Muscle of arm (tissue), 12 donors: ENCODE results near the gene PARD3B. TPM values are rescaled to one million over a fixed set of nuclear protein-coding genes. Genes with fewer than 3 reads are reported as not detected.

Experiments used
- DNase-seq: peaks from one replicate; pipeline ENCODE4 v3.0.0-alpha.2; 2013
- polyA plus RNA-seq, 12 donors: library from polyadenylated mRNA; unstranded; fragments of 120-200 nt; gene quantifications; one replicate each; pipeline ENCODE4 v1.2.1, GENCODE V29; 2013; ENCODE audit not compliant: insufficient read length in 12 of 12

Gene PARD3B
- polyA plus RNA-seq, 12 donors = 7.3 to 12.2 (median 8.5) TPM; not detected in 1

DNA sequence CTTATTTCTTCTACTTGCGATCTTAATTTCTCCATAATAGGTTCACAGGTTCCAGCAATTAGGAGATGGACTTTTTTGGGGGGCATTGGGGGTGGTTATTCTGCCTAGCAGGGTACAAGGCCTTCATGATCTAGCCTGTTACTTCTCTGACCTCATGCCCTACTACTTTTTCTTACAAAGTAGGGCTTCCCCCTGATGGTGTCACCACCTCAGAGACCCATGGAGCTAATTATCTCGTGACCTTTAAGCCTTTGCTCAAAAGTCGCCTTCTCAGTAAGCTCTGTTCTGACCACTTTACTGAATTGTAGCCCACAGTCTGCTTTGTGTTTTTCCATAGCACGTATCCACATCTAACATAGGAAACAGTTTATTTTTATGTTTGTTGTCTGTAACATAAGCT is 458.0 kb downstream of the PARD3B start:
- DNase-seq = no peak

DNA sequence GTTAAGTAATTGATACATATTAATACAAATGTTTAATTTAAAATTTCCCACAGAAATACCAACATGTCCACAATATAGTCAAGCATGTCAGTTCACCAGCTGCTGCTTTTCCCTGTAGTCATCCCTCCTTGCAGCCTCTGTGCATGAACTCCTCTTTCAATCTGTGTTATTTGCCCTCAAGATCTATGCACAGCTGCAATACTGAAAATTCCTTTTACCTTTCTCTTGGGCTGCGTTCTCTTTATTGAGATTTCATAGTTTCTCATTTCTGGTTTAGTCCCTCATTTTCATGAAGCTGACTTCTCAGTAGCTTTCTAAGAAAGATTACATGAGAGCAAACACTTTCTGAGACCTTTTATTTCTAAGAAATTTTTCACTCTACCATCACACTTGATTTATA is 464.9 kb downstream of the PARD3B start:
- DNase-seq = no peak

DNA sequence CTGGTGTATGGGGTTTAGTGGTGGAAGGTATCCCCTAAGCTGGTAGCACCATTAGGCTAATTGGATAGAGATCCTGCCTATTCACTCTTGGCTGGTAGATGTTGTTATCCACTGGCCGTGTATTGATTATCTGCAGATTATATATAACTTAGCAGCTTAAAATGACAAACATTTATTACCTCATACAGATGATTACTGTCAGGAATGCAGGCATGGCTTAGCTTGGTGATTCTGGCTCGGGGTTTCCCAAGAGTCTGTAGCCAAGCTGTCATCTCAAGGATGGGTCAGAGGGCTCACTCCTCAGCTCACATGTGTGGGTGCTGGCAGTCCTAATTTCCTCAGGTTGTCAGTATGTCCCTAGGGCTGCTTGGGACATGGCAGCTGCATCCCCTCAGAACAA is 465.8 kb downstream of the PARD3B start:
- DNase-seq = no peak

DNA sequence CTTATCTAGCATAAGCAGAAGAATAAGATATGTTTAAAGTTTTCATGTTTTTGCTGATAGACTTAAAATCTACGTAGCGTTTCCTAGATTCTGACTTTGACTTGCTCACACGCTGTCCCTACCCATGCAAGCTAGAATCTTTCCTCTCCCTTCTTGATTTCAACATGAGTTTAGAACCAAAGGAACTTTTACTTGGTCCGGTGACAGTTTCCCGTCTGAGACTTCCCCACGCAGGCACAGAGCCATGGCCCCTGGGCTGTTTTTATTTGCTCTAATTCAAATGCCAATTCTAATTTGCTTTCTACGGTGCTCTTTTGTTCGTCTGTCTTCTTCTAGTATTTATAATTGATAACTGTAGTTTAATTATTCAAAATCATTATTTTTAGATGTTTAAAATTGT is 467.7 kb downstream of the PARD3B start:
- no peak for DNase-seq

DNA sequence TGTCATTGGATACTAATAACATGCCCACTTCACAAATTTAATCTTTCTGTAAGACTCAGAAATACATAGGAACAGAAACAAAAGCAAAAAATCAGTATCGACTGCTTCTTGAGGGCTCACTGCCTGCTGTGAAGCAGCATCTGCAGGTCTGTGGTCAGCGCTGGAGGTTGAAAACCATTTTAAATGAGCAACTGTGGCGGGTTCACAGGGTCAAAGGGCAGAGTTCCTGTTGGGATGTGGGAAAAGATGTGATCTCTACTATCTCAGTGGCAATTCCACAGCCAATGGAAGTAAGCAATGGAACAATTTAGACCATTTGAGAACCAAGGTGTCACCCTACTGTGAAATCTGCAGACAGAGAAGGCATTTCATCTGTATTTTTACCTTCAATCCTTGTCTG is 468.3 kb downstream of the PARD3B start:
- no peak for DNase-seq

DNA sequence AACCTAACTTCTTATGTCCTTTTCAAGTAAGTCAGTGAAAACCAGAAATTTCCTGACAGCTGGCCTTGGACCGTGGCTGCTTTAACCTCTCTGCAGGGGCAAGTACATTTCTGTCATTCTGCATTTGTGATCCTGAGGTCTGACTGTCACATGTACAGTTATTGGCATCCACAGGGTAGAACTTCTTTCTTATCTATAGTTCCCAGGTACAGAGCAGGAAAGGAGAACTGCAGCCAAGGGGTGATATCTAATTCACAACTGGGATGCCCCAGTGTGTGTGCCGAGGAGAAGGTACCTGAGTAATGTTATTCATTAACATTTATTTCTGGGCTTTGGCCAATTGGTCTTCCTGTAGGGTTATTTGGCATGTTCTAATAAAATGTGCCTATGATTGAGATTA is 468.9 kb downstream of the PARD3B start:
- DNase-seq = no peak

DNA sequence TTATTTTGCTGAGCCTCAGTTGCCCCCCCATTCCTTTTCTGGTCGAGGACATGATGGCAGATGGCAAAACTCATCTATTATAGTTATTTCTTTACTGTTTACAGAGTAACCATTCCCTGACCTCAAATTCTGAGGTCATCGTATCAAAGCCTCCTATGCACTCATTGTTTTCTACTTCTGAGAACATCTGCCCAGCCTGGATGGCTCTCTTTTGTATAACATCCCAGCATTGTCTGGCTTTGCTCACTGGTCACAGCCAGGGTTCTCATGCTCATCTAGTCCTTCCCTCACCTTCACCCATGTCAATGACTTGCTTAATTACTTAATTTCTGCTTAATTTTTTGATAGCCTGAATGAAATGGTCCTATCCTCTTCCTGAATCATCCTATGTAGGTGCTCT is 472.1 kb downstream of the PARD3B start:
- no peak for DNase-seq

DNA sequence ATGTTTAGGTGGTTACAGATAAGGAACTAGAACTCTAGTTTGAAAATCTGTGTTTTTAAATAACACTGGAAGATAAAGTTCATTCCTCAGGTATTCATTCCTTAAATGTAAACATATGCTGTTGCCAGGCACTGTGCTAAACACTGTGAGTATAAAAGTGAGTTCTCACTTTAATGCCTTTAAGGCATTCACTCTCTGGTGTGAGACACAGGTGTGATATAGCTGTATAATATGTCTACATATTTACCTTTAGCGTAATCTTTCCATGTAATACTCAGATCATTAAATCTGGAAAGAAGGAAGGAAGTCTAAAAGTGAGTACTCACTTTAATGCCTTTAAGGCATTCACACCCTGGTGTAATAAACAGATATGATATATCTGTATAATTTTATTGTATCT is 472.6 kb downstream of the PARD3B start:
- DNase-seq = no peak

DNA sequence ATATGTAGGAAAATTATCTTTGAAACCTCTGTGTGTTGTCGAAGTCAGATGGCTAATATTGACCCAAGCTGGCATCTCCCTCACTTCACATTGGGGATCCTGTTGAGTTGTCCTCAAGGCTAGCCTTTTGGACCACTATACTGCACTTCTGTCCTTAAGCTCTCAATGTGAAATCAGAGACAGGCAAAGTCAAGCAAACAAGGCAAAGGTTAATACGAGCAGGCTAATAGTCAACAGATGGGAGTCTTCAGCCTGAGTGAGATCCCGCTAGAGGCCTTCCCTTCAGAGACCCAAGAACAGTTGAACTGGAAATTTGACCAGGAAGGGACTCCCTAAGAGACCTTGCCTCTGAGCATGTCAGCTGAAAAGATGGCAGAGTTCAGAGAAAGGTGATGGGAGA is 475.4 kb downstream of the PARD3B start:
- no peak for DNase-seq

DNA sequence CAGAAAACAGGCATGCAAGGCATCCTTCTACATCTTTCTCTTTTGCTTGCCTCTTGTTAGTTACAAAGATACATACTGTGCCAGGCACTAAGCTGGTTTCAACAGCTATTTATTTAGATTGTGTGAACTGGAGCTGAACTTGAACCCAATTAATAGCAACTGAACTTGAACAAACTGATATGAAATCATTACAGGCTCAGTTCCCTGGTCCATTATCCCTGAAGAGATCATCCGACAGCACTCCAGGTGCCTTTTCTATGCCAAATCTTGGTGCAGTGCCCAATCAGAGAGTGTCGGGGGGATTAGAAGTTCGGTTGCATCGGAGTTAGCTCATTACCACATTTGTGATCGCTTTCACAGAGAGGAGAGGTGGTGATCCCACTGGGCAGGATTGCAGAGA is 477.6 kb downstream of the PARD3B start:
- no peak for DNase-seq

DNA sequence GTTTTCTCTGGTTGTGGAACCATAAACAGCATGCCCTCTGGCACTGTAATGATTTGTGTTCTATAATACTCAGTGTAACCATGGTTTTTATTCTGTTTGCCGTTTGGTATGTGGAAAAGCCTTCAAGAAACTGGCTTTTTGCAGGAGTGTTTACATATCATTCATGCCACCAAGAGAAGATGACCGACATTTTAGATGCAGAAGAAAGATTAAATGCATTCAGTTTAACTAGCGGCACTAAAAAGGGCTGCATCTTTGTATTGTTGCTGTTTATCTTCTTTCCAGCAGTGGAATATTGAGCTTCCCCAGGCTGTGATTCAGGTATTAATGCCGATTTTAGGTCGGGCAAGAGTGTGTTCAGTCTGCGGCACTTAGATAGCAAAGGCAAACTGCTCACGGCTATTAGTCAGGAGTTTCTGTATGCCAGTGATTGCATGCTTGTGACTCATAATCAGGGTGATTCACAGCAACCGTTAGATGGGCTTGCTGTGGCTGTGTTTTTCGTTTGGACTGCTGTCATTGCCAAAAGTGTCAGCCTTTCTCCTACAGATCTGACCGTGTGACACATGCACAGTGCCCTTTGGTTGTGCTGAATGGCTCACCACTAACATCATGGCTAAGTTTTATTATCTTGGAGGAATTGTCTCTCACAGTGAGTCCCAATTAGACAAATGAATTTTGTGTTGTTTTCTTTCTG is 479.7 kb downstream of the PARD3B start:
- DNase-seq = no peak

DNA sequence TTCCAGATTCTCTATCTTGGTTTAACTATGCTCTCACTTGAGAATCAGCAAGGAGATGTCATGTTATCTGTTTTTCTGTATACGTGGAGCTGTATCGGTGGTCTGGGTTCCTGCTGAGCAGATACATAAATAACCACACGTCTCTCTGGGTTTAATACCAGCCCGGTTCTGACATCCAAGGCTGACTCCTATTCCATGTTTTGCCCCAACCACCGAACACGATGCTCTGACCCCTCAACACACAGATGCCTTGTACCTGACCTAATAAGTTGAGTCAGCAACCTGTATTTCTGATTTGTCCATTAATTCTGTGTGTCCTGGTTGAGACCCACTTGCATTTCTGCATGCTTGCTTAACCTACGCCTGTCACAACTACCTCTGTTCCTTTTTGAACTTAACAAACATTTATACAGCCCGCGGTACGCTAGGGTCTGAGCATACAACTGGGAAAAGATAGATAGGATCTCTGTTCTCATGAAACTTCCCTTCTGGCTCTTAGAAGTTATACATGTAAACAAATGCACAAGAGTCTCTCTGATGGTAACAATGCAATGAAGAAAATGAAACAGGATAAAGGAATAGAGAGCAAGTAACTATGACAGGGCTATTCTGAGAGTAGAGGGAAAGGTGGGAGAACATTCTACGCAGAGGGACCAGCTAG is 480.4 kb downstream of the PARD3B start:
- DNase-seq = no peak

DNA sequence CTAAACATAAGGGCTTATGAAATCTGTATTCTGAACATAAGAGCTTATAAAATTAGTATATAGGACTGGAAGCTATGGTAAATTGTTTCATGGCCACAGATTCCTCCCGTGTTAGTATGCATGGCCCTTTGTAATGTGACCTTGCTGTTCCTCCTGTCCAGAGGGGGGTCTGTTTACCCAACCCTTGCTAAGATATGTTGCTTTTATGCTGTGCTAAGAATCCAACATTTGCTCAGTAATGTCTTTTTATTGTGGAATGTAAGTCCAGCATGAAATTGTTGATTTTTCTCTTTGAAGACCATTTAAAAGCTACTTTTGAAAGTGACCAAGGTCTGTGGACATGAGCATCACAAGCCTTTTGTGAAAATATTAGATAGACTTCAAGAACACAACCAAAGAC is 485.4 kb downstream of the PARD3B start:
- no peak for DNase-seq

DNA sequence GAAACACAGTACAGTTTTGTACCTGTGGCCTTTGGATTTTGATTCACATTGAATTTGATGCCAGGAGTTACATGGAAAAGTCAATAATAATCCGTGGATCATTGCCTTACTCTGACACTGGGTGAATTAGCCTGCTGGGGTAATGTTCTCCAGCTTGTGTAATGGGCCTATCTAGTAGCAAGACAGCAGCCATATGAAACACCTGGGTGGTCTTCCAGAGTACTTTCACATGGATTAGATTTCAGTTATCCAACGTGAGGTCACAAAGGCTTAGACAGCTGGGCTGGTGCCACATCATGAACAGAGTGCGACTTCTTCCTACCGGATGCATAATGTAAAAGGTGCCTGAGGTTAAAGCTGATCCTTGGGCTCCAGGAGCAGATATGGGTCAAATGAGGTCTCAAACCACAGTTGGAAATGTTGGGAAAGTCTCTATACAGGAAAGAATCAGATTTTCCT is 486.8 kb downstream of the PARD3B start:
- DNase-seq = peak; percentile 5

DNA sequence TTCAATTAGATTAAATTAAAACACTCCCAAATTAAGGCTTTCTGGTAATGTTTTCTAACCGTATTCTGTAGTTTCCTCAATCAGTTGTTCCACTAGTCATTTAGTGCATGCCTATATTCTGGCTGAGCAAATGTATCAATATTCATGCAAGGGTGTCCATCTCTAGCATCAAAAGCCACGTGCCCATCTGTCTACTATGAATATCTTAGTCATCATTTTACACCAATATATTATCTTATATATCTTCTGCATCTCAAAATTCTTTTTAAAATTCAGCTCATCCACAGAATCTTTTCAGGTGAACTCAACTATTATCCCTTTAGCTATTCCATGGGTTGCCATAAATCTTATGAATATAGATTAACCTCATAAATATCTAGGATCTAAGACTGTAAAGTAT is 488.2 kb downstream of the PARD3B start:
- DNase-seq = no peak

DNA sequence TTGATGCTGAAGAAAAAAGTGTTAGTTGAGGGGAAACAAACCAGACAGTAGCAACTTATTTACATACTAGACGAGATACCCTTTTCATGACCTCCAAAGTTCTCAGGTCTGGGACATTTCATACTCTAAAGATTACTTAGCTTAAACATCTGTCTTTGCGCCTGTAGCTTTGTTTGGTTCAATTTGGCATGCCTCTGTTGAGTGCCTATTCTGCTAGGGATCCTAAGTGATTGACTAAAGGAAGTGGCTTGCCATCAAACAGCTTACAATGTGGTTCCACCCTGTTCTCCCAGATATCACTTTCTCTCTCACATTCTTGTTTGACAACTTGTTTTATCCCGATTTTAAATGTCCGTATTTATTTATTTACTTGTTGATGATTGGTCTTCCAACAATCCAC is 488.8 kb downstream of the PARD3B start:
- DNase-seq = no peak

DNA sequence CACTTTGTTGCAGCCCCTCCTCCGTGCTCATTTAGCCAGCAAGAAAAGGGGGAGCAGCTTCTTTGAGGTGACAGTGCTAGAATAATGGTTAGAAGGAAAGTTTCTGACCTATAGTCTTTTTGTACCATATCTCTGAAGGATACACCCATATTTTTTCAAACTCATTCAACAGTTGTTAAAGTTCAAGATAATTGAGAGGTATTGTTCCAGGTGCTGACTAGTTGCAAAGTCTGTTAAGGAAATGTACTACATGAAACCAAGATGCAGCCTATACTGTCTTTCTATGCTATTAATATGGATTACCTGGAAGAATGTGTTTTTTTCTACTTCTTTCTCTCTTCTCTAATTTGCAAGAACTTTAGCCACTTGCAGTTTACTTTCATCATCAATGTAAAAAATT is 495.0 kb downstream of the PARD3B start:
- DNase-seq = no peak

DNA sequence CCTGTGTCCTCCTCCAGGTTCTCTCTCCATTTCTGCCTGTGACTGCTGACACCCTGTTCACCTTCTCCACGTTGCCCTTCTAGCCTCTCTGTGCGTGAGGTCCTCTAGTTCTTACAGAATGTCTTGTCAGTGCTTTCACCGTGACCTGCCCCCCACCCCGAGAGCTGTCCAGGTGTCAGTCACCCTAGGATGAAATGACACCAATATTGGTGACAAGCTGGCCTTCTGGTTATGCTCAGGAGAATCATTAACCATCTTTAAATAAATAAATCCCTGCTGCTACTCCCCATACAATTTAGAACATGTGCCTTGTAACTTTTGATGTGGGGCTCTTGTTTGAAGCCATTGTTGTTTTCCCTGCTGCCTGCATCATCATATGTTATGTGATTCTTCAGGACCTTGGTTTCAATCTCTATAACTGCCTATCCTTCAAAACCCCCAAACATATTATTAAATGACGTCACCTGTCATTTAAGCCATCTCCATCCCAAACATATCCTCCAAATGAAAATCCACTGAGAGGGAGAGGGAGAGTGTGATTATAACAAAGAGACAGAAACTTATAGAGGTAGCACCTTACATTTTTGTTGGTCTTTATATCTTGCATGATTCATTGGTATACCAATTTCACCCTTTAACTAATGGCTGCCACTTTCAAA is 496.3 kb downstream of the PARD3B start:
- no peak for DNase-seq

DNA sequence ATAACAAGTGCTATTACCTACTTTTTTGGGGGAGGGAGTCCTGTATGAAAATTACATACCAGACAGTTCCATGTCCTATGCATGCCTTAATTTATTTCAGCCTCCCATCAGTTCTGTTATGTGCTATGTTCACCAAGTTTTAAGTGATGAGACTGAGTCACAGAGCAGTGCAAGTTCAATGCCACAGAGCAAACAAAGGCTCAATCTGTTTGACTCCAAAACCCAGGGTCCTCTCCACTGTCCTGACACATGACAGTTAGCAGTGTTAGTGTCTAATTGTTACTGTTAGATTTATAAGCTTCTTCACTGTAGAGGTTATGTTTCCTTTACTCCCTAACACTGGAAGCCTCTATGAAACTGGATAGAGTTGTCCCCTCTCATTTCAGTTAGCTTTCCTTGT is 498.0 kb downstream of the PARD3B start:
- no peak for DNase-seq

DNA sequence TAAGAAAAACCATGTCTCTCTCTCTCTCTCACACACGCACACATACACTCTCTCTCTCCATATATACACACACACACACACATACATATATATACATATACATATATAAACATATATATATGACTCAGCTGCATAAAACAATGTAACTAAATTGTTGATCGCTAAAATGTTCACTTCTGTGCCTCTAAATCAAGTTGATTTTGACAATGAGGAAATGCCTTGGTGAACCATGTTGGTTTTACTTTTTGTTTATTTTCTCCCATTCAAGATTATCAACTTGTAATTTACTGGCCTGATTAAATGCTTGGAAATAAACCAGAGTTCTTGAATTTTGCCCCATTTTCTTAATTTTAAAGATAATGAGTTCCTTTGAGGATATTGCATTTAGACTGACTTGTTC is 500.4 kb downstream of the PARD3B start:
- no peak for DNase-seq

DNA sequence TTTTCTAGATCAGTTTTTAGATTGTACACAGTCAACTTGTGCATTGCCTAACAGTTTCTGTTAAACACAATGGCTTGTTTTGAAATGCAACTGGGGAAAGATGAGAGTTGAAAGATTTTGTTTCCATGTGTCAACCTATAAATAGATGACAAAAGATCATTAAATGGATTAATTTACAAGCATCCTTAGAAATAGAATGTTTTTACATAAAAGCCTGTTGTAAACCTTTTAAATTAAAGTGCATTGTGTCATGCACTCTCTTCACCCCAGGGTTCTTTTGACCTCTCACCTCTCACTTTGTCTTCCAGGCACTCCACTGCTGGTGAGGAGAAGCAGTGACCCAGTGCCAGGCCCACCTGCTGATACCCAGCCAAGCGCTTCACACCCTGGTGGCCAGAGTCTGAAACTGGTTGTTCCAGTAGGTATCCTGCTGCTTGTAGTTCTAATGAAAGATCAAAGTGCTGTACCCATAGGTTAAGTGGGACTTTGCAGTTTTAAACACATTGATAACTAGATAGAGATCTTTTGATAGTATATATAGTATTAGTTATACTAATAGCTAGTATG is 502.1 kb downstream of the PARD3B start:
- DNase-seq = no peak

DNA sequence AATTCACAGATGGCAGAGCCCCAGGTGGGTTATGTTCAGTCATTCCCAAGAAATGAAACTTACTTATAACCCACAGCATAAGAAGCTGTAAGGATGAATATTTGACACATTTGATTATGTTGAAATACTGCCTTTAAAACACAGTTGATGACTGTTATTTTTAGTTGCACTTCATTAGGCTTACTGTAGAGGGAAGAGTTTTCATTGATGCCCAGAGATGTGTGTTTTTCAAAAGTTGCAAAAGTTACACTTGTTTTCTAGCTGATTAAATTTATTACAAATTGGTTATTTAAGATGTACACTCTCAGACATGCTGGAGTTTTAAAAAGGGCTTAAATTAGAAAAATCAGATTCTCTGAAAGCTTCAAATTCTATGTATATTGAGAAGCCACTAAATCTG is 506.1 kb downstream of the PARD3B start:
- no peak for DNase-seq

DNA sequence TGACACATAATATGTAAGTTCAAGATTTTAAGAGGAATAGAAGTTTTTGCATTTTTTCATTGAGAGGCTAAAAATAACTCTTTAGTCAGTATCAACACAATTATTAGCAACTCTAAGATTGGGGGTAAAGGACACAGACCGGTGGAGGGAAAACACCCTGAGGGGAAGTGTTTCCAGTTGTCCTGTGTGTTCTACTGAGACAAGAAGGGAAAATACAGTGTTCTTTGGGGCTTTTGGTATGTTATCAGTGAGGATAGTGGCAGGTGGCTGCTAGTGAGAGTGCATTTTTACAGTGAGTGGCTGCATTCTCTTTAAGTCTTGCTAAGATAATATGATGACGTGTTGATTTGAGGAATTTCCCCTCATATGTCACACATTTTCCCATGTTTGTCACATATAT is 507.5 kb downstream of the PARD3B start:
- DNase-seq = no peak
